Caco-2 (cell line): Measurements from ENCODE around the gene COX10. TPM values are rescaled to one million over a fixed set of nuclear protein-coding genes. Genes with fewer than 3 reads are reported as not detected.

Source experiments
- BruUV-seq: library from RNA; stranded (reverse); fragments of 400-500 nt; replicated peaks from 2 replicates; lab custom pipeline; 2021; lab: Mats Ljungman, UMichigan
- CTCF ChIA-PET: fragments of 300-600 bp; sonication (Branson Sonifier 250); formaldehyde crosslinking; loops from one replicate; lab custom pipeline; 2022; ENCODE audit warnings: antibody characterized with exemption; lab: Charles Lee
- POLR2A ChIA-PET: fragments of 300-600 bp; sonication (Branson Sonifier 250); formaldehyde crosslinking; loops from one replicate; lab custom pipeline; 2022; ENCODE audit warnings: antibody characterized with exemption; lab: Charles Lee
- DNase-seq, 2 experiments: peaks; one replicate each; pipeline versions ENCODE4 v3.0.0 to v3.0.0-alpha.2; 2020 to 2022
- H3K27me3 ChIP-seq: replicated peaks from 2 replicates; pipeline ENCODE4 v1.6.0; 2011; ENCODE audit warnings: low read length; ENCODE audit not compliant: control insufficient read depth, insufficient read depth
- H3K36me3 ChIP-seq: 2 replicates; pipeline ENCODE4 v1.5.1; 2011; ENCODE audit warnings: low read length; ENCODE audit not compliant: control insufficient read depth, insufficient read depth
- H3K4me1 ChIP-seq: fragments of 250-450 bp; sonication (Bioruptor Pico); 2 replicates; pipeline ENCODE4 v1.5.1; 2020; ENCODE audit warnings: mild to moderate bottlenecking
- H3K4me3 ChIP-seq: 2 replicates; pipeline ENCODE4 v1.5.1; 2011; ENCODE audit warnings: low read depth, mild to moderate bottlenecking, control low read depth, low read length
- H3K9me3 ChIP-seq: fragments of 250-450 bp; sonication (Bioruptor Pico); 2 replicates; pipeline ENCODE4 v1.5.1; 2020; ENCODE audit warnings: mild to moderate bottlenecking, moderate library complexity
- H3K27ac Mint-ChIP-seq: one replicate; pipeline ENCODE4 v1.8.0; 2022; ENCODE audit warnings: mixed read lengths; ENCODE audit not compliant: unreplicated experiment
- H3K27me3 Mint-ChIP-seq: one replicate; pipeline ENCODE4 v1.8.0; 2022; ENCODE audit warnings: mixed read lengths; ENCODE audit not compliant: insufficient read depth, unreplicated experiment
- H3K36me3 Mint-ChIP-seq: one replicate; pipeline ENCODE4 v1.8.0; 2022; ENCODE audit warnings: mild to moderate bottlenecking, mixed read lengths; ENCODE audit not compliant: insufficient read depth, unreplicated experiment
- H3K4me1 Mint-ChIP-seq: one replicate; pipeline ENCODE4 v1.8.0; 2022; ENCODE audit warnings: low read depth, mixed read lengths; ENCODE audit not compliant: unreplicated experiment
- H3K4me3 Mint-ChIP-seq: one replicate; pipeline ENCODE4 v1.8.0; 2022; ENCODE audit warnings: mild to moderate bottlenecking, moderate library complexity, mixed read lengths; ENCODE audit not compliant: unreplicated experiment
- H3K9me3 Mint-ChIP-seq: one replicate; pipeline ENCODE4 v1.8.0; 2022; ENCODE audit warnings: mixed read lengths; ENCODE audit not compliant: unreplicated experiment
- intact Hi-C: fragments of 100-400 bp; cut with micrococcal nuclease; formaldehyde crosslinking; loops from one replicate; pipeline ENCODE4 v1.10.0; 2022; ENCODE audit not compliant: unreplicated experiment
- total RNA-seq: library from RNA; stranded (reverse); gene quantifications from 2 replicates; pipeline ENCODE4 v1.2.3, GENCODE V29; 2022
- TF ChIP-seq, protein P1 (sequence below), 2 experiments: fragments of 200-600 bp in 1 of 2; IDR thresholded peaks; 1 replicate in 1 of 2; 2 replicates in 1 of 2; pipeline versions ENCODE4 v1.5.1 to v1.8.0; 2011 to 2022; ENCODE audit warnings: antibody characterized with exemption in 1 of 2, control low read depth in 1 of 2, inconsistent platforms in 1 of 2, low read depth in 1 of 2, low read length in 1 of 2, mild to moderate bottlenecking in 1 of 2, moderate library complexity in 1 of 2; ENCODE audit not compliant: insufficient read depth in 1 of 2, severe bottlenecking in 1 of 2, unreplicated experiment in 1 of 2

Gene COX10
- total RNA-seq, 1 experiment from 2014 or later, result 13.5 TPM

DNA sequence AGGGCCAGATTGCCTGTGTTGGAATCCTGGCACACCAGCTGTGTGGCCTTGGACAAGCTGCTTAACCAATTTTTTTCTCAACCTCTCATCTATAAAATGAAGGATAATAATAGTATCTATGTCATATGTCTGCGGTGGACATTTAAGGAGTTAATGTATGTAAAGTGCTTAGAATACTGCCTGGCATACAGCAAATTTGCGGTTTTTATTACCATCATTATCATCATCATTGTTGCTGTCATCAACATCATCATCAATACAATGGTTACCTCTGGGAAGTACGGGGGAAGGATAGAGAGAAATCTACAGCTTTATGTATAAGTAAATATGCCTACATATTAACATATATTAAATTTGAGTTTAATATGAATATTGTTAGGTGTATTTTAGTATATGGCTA is 37.1 kb upstream of the COX10 start:
- ChIA-PET CTCF (no interaction called here), POLR2A (no interaction called here)
- no peaks in the 10 kb centered on the region for H3K27me3 Mint-ChIP-seq
- BruUV-seq, result no TSS peak
- H3K36me3 ChIP-seq, result no peaks in the 10 kb centered on the region
- H3K4me3 ChIP-seq, result no peak overlapping the region
- H3K36me3 Mint-ChIP-seq, result peaks cover 15% of the 10 kb centered on the region
- no peak overlapping the region for H3K27ac Mint-ChIP-seq
- no peaks in the 10 kb centered on the region for H3K4me1 Mint-ChIP-seq
- H3K9me3 ChIP-seq, result no peaks in the 10 kb centered on the region
- intact Hi-C loops, result no loop called here
- H3K4me1 ChIP-seq, result no peaks in the 10 kb centered on the region
- H3K27me3 ChIP-seq, result no peaks in the 10 kb centered on the region
- H3K4me3 Mint-ChIP-seq, result no peak overlapping the region
- H3K9me3 Mint-ChIP-seq, result peaks cover 8% of the 10 kb centered on the region
- no peak for DNase-seq
- TF ChIP-seq, protein P1, sequence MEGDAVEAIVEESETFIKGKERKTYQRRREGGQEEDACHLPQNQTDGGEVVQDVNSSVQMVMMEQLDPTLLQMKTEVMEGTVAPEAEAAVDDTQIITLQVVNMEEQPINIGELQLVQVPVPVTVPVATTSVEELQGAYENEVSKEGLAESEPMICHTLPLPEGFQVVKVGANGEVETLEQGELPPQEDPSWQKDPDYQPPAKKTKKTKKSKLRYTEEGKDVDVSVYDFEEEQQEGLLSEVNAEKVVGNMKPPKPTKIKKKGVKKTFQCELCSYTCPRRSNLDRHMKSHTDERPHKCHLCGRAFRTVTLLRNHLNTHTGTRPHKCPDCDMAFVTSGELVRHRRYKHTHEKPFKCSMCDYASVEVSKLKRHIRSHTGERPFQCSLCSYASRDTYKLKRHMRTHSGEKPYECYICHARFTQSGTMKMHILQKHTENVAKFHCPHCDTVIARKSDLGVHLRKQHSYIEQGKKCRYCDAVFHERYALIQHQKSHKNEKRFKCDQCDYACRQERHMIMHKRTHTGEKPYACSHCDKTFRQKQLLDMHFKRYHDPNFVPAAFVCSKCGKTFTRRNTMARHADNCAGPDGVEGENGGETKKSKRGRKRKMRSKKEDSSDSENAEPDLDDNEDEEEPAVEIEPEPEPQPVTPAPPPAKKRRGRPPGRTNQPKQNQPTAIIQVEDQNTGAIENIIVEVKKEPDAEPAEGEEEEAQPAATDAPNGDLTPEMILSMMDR (IDR thresholded peaks at IDR 0.05; ENCODE audit: insufficient read depth in 1 of 2, low read depth in 1 of 2, low read length in 1 of 2, severe bottlenecking in 1 of 2, unreplicated experiment in 1 of 2), result no peak

DNA sequence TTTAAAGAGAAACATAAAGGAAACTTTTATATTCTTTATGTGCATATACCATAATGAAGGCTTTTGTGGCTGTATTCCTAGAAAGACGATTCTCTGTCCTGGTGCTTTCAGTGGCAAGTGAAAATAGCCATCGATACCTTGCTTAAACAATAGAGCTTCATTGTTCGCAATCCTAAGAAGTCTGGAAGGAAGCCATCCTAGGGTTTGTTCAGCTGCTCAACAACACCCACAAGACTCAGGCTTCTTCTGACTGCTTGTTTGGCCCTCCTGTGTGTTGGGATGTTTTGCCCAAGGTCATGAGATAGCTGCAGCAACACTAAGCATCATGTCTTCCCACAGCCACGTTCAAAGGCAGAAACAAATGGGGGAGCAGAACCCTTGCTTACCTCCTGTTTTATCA is 36.1 kb upstream of the COX10 start:
- H3K27me3 Mint-ChIP-seq, result no peaks in the 10 kb centered on the region
- H3K4me3 Mint-ChIP-seq, result no peak overlapping the region
- no peak overlapping the region for H3K4me3 ChIP-seq
- BruUV-seq, result no TSS peak
- H3K36me3 ChIP-seq, result no peaks in the 10 kb centered on the region
- H3K27me3 ChIP-seq, result no peaks in the 10 kb centered on the region
- intact Hi-C loops, result no loop called here
- no peaks in the 10 kb centered on the region for H3K4me1 ChIP-seq
- peaks cover 15% of the 10 kb centered on the region for H3K36me3 Mint-ChIP-seq
- DNase-seq, result no peak
- peaks cover 8% of the 10 kb centered on the region for H3K9me3 Mint-ChIP-seq
- no peaks in the 10 kb centered on the region for H3K9me3 ChIP-seq
- H3K27ac Mint-ChIP-seq, result no peak overlapping the region
- POLR2A ChIA-PET, result no interaction called here
- H3K4me1 Mint-ChIP-seq, result peaks cover under 1% of the 10 kb centered on the region
- CTCF ChIA-PET, result no interaction called here
- TF ChIP-seq, protein P1 (IDR thresholded peaks at IDR 0.05; ENCODE audit: insufficient read depth in 1 of 2, low read depth in 1 of 2, low read length in 1 of 2, severe bottlenecking in 1 of 2, unreplicated experiment in 1 of 2), result no peak

DNA sequence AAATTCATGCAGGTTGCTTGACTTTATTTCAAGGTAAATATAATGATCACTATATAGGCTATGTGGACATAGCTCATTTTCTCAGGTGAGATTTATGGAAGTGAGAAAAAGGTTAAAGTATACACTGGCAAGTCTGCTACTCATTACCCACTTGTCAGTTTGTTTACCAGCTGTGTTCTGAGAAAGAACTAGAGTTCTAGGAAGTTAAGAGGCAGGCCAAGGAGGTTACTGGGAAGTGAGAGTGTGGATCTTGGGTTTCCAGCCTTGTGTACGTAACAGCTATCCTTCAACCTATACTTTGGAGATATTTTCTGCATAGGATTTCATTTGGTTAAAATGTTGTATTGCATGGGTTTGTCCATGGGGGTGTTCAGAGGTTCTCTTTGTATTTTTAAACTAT is 31.9 kb upstream of the COX10 start:
- POLR2A ChIA-PET, result no interaction called here
- no peak overlapping the region for H3K4me3 ChIP-seq
- no peaks in the 10 kb centered on the region for H3K36me3 ChIP-seq
- TF ChIP-seq, protein P1 (IDR thresholded peaks at IDR 0.05; ENCODE audit: insufficient read depth in 1 of 2, low read depth in 1 of 2, low read length in 1 of 2, severe bottlenecking in 1 of 2, unreplicated experiment in 1 of 2), result no peak
- no TSS peak for BruUV-seq
- Mint-ChIP-seq H3K4me3 (no peak overlapping the region), H3K9me3 (no peaks in the 10 kb centered on the region), H3K27ac (no peak overlapping the region), H3K27me3 (no peaks in the 10 kb centered on the region), H3K36me3 (peaks cover 6% of the 10 kb centered on the region), H3K4me1 (peaks cover 6% of the 10 kb centered on the region)
- H3K9me3 ChIP-seq, result no peaks in the 10 kb centered on the region
- H3K27me3 ChIP-seq, result no peaks in the 10 kb centered on the region
- no peaks in the 10 kb centered on the region for H3K4me1 ChIP-seq
- intact Hi-C loops, result no loop called here
- CTCF ChIA-PET, result no interaction called here
- no peak for DNase-seq
